ENCODE results near the gene KCNJ15. TPM values are rescaled to one million over a fixed set of nuclear protein-coding genes. Genes with fewer than 3 reads are reported as not detected.

KCNJ15 gene
- polyA plus RNA-seq, 6 donors from 2014 or later = 0.16 TPM; not detected in 5

DNA sequence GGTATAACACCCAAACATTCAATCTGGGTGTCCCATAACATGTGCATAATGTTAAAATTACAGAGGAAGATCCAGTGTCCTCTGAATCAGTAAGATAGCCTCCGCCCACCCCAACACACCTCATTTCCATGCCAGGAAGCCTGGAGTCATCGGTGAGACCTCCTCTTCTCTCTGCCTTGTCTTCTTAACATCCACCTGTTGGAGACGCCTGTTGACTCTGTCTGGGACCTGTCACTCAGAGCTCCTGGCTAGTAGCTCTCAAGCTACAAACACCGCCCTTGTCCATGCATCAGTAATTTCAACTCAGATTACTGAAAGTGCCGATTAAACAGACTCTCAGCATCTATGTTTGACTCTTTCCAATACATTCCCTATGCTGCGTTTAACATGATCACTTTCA is 27.4 kb downstream of the KCNJ15 start:
- no peak for ATAC-seq (ENCODE audit: low read depth in 2 of 2)
- Mint-ChIP-seq H3K4me1 (no peaks in the 10 kb centered on the region), H3K9me3 (peaks cover 0 to 1% (median 0%) of the 10 kb centered on the region in 7 donors), H3K27me3 (peaks cover 0 to 5% (median under 1%) of the 10 kb centered on the region in 3 donors), H3K27ac (no peak overlapping the region), H3K36me3 (no peaks in the 10 kb centered on the region), H3K4me3 (no peak overlapping the region)
- DNase-seq = no peak

DNA sequence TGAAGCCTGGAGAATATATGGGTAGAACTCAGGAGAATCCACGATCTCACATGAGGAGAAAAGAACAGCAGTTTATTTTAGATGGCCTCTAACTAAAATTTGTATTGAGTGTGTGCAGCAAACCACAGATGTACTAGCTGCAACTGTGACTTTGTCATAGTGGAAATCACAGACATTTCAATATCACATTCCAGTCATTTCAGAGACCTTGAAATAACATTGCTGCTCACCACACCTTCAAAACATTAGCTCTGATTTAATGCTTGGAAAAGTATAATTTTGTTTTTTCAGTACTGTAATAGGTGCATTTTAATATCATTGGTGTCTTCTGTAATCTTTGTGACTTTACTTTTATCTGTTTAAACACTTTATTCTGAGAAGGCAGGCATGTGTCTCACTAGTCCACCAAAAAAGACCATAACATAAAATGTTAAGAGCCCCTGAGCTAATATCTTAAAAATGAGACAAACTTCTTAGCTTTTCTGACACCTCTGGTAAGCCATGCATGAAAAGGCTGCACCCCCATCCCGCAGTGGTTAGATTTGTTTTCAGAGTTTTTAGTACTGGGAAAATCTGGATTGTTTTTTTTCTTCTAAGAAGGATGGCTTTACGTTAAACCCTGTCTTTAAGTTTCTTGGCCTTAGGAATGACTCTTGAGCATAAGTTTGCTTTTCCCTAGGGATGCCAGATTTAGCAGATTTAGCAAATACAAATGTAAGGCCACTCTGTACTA is 30.1 kb downstream of the KCNJ15 start:
- Mint-ChIP-seq H3K9me3 (no peaks in the 10 kb centered on the region), H3K27me3 (peaks cover 0 to 9% (median 0%) of the 10 kb centered on the region in 3 donors), H3K4me1 (no peaks in the 10 kb centered on the region), H3K36me3 (no peaks in the 10 kb centered on the region), H3K27ac (no peak overlapping the region), H3K4me3 (no peak overlapping the region)
- ATAC-seq (ENCODE audit: low read depth in 2 of 2) = no peak
- no peak for DNase-seq

DNA sequence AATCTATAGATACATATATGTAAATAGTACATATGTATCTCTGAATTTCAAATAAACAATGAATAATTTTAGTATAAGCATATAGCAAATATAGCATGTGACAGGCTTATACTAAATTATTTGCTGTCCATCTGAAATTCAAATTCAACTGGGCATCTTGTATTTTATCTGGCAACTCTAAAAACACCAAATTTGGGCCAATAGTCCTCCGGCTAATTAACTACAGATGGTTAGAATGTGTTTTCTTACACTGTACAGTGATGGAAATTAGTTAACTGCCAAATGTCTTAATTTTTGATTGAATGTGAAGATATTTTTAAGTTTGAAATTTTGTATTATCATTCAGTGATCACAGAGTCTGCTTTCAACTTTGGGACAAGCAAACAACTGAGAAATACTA is 30.7 kb downstream of the KCNJ15 start:
- Mint-ChIP-seq H3K4me3 (no peak overlapping the region), H3K27me3 (peaks cover 0 to 9% (median 0%) of the 10 kb centered on the region in 3 donors), H3K4me1 (no peaks in the 10 kb centered on the region), H3K9me3 (no peaks in the 10 kb centered on the region), H3K27ac (no peak overlapping the region), H3K36me3 (no peaks in the 10 kb centered on the region)
- no peak for ATAC-seq (ENCODE audit: low read depth in 2 of 2)
- no peak for DNase-seq

GRCh38 chr21:38289705-38290485 is 33.1 kb downstream of the KCNJ15 start:
- no peaks in the 10 kb centered on the region for H3K36me3 Mint-ChIP-seq
- DNase-seq (no peak), ATAC-seq (ENCODE audit: low read depth in 2 of 2) (no peak)
- H3K4me3 Mint-ChIP-seq = no peak overlapping the region
- peaks cover 0 to 4% (median 0%) of the 10 kb centered on the region in 3 donors for H3K27me3 Mint-ChIP-seq
- no peaks in the 10 kb centered on the region for H3K9me3 Mint-ChIP-seq
- no peak overlapping the region for H3K27ac Mint-ChIP-seq
- H3K4me1 Mint-ChIP-seq = no peaks in the 10 kb centered on the region

DNA sequence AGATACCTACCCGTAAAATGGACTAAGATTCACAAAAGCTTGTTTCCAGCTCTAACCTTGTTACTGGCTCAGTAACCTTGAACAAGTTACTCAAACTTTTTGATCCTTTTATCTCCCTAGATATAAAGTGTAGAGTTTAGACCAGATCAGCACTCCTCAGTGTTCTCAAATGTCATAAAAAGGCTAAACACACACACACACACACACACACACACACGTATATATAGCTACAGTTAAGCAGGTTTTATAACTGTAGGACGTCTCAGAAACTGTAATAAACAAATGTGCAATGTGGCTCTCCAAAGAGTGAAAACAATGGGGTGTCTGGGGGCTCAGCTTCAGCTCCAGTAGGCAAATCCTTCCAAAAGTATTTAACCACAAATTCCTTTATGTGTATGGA is 34.0 kb downstream of the KCNJ15 start:
- Mint-ChIP-seq H3K4me3 (no peak overlapping the region), H3K27ac (no peak overlapping the region), H3K36me3 (no peaks in the 10 kb centered on the region), H3K4me1 (no peaks in the 10 kb centered on the region), H3K9me3 (no peaks in the 10 kb centered on the region), H3K27me3 (peaks cover 0 to 4% (median 0%) of the 10 kb centered on the region in 3 donors)
- DNase-seq = no peak
- no peak for ATAC-seq (ENCODE audit: low read depth in 2 of 2)

DNA sequence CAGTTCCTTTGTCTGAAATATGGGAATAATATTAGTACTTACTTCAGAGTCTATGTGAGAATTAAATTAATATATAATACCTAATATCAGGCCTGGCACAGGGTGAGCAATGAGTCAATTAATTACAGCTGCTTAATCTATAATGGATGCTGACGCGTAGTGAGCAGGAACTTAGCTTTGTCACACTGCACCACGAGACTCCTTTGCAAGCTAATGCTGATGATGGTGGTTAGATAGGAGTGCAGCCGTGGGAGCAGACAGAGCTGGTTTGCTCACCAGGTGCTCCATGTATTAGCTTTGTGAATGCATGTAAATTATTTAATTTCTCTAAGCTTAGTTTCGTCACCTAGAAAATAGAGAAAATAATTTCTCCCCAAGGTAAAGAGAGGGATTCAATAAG is 35.1 kb downstream of the KCNJ15 start:
- Mint-ChIP-seq H3K4me1 (peaks cover 0 to 3% (median 0%) of the 10 kb centered on the region in 3 donors), H3K27ac (no peak overlapping the region), H3K36me3 (no peaks in the 10 kb centered on the region), H3K27me3 (peaks cover 0 to 4% (median 0%) of the 10 kb centered on the region in 3 donors), H3K9me3 (no peaks in the 10 kb centered on the region), H3K4me3 (no peak overlapping the region)
- DNase-seq (no peak), ATAC-seq (ENCODE audit: low read depth in 2 of 2) (no peak)

DNA sequence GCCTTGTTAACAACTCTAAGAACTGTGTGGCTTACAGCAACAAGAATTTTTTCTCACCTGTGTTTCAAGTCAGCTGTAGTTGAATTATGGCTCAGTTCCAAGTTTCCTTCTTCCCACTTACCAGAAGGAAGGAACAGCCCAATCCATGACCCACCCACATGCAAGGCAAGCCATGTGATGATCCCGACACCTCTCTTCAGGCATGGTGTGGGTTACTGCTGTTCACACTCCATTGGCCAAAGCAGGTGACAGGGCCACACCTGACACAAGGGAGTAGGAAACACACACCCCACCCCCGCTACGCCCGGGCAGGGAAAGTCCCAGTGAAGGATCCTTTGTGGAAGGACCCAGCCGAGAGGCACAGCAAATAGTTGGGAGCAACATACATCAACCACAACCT is 36.3 kb downstream of the KCNJ15 start:
- Mint-ChIP-seq H3K4me3 (no peak overlapping the region), H3K9me3 (no peaks in the 10 kb centered on the region), H3K27ac (no peak overlapping the region), H3K4me1 (peaks cover 0 to 3% (median 0%) of the 10 kb centered on the region in 3 donors), H3K27me3 (peaks cover 0 to 4% (median 0%) of the 10 kb centered on the region in 3 donors), H3K36me3 (no peaks in the 10 kb centered on the region)
- ATAC-seq (ENCODE audit: low read depth in 2 of 2) (no peak), DNase-seq (no peak)

DNA sequence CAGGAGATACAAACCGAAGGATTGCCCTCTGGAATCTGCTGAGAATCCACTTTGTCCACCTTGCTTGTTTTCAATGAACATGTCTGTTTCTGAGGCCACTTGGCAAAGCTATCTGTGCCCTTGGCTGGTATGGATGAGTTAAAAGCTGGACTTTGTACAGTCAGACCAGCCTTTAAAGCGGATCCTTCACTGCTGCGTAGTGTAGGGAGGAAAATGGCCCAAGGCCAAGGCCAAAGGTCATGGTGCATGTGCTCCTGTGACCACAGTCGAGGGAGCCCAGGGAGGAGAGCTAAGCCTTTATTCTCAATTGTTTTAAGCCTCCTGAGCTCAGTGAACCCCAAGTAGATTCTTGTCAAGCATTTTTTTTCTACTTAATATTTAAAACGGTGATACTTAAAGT is 37.0 kb downstream of the KCNJ15 start:
- peaks cover 0 to 3% (median 0%) of the 10 kb centered on the region in 3 donors for H3K4me1 Mint-ChIP-seq
- no peaks in the 10 kb centered on the region for H3K36me3 Mint-ChIP-seq
- ATAC-seq (ENCODE audit: low read depth in 2 of 2) = no peak
- no peak overlapping the region for H3K27ac Mint-ChIP-seq
- H3K4me3 Mint-ChIP-seq = no peak overlapping the region
- no peaks in the 10 kb centered on the region for H3K9me3 Mint-ChIP-seq
- H3K27me3 Mint-ChIP-seq = peaks cover 0 to 4% (median 0%) of the 10 kb centered on the region in 3 donors
- no peak for DNase-seq

DNA sequence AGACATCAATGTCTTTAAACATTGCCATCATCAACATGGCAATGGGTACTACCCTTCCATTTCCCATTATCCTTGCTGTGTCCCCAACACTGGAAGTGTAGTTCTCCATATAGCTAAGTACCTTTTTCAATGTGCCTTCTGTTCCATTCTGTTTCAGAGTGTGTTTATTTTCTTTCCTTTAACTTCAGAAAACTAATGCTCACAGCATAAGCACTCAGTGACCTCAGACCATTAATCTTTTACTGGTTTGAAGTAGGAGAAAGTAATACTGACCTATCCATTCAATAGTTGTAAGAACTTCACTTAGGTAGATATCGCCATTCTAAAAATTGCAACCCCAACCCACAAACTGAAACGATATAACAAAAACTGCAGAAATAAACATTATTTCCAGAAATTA is 37.8 kb downstream of the KCNJ15 start:
- Mint-ChIP-seq H3K9me3 (no peaks in the 10 kb centered on the region), H3K4me3 (no peak overlapping the region), H3K27me3 (peaks cover 0 to 4% (median 0%) of the 10 kb centered on the region in 3 donors), H3K27ac (no peak overlapping the region), H3K36me3 (no peaks in the 10 kb centered on the region), H3K4me1 (peaks cover 0 to 3% (median 0%) of the 10 kb centered on the region in 3 donors)
- no peak for DNase-seq
- no peak for ATAC-seq (ENCODE audit: low read depth in 2 of 2)

GRCh38 chr21:38295997-38296764 is 39.4 kb downstream of the KCNJ15 start:
- H3K36me3 Mint-ChIP-seq = no peaks in the 10 kb centered on the region
- no peak overlapping the region for H3K4me3 Mint-ChIP-seq
- no peak overlapping the region for H3K27ac Mint-ChIP-seq
- no peaks in the 10 kb centered on the region for H3K27me3 Mint-ChIP-seq
- H3K4me1 Mint-ChIP-seq = peaks cover 0 to 3% (median 0%) of the 10 kb centered on the region in 3 donors
- ATAC-seq (ENCODE audit: low read depth in 2 of 2) = no peak
- H3K9me3 Mint-ChIP-seq = no peaks in the 10 kb centered on the region
- no peak for DNase-seq

GRCh38 chr21:38297194-38297631 is 40.4 kb downstream of the KCNJ15 start:
- Mint-ChIP-seq H3K4me3 (no peak overlapping the region), H3K4me1 (peaks cover 0 to 3% (median 0%) of the 10 kb centered on the region in 3 donors), H3K27me3 (no peaks in the 10 kb centered on the region), H3K36me3 (no peaks in the 10 kb centered on the region), H3K27ac (no peak overlapping the region), H3K9me3 (no peaks in the 10 kb centered on the region)
- no peak for ATAC-seq (ENCODE audit: low read depth in 2 of 2)
- no peak for DNase-seq

DNA sequence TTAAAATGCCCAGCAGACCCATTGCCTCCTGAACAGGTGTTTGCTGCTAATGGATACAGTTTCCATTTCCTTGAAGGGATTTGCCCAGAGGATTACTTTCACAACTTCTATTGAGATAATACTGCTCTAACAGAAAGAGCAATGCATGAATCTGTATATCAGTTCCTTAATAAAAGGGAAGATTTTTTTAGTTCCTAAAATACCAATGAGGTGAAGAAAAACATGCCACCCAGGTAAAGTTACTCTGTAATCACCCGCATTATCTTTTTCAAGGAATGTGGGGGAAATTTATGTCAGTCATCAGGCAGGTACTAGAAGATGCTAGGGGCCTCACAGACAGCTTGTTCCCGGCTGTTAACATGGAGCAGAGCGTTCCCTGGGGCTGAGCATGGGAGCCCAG is 41.1 kb downstream of the KCNJ15 start:
- no peak for DNase-seq
- no peak for ATAC-seq (ENCODE audit: low read depth in 2 of 2)
- Mint-ChIP-seq H3K9me3 (no peaks in the 10 kb centered on the region), H3K27me3 (no peaks in the 10 kb centered on the region), H3K27ac (no peak overlapping the region), H3K4me3 (no peak overlapping the region), H3K36me3 (no peaks in the 10 kb centered on the region), H3K4me1 (peaks cover 0 to 3% (median 0%) of the 10 kb centered on the region in 3 donors)

DNA sequence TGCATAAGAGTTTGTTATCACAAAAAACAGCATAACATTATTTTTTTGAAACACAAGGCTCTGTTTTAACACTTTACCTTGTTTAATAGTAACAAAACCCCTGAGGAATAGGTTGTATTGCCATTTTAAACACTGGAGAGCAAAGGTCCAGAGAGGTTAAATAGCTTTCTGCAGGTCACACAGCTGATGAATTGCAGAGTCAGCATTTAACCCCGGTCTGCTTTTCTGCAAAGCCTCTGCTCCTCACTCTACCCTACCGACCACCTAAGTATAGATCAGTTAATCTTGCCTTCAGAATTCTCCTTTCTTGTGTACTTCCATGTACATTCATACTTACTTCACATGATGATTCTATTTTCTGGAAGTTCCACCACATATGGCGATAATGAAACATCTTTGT is 42.0 kb downstream of the KCNJ15 start:
- DNase-seq = no peak
- no peak overlapping the region for H3K27ac Mint-ChIP-seq
- ATAC-seq (ENCODE audit: low read depth in 2 of 2) = no peak
- no peaks in the 10 kb centered on the region for H3K36me3 Mint-ChIP-seq
- no peak overlapping the region for H3K4me3 Mint-ChIP-seq
- no peaks in the 10 kb centered on the region for H3K27me3 Mint-ChIP-seq
- no peaks in the 10 kb centered on the region for H3K9me3 Mint-ChIP-seq
- peaks cover 0 to 3% (median 0%) of the 10 kb centered on the region in 3 donors for H3K4me1 Mint-ChIP-seq
